ENCODE measurements around the gene MAP3K5. TPM values are rescaled to one million over a fixed set of nuclear protein-coding genes. Genes with fewer than 3 reads are reported as not detected.

Gene MAP3K5
- total and polyA plus RNA-seq, 9 donors: 37.0 to 217 (median 80.2) TPM

GRCh38 chr6:136701045-136701444 is 91.2 kb downstream of the MAP3K5 start:
- TF ChIP-seq POLR2A (IDR thresholded peaks at IDR 0.05) (no peak), CTCF (IDR thresholded peaks at IDR 0.05) (no peak), EP300 (IDR thresholded peaks at IDR 0.05) (no peak)
- peaks cover 17% of the 10 kb centered on the region for H3K4me1 ChIP-seq (ENCODE audit: insufficient read depth)
- no peaks in the 10 kb centered on the region for H3K27me3 ChIP-seq
- no peaks in the 10 kb centered on the region for H3K9me3 ChIP-seq
- intact Hi-C loops (cut with DNase I): no loop called here
- DNase-seq: no peak
- H3K27ac ChIP-seq: peak overlapping the region in 1 of 2 donors; percentile 9
- 72 to 89% (median 86%) methylated on average over 3 of the region's 3 CpGs for WGBS, 3 donors
- H3K36me3 ChIP-seq: no peaks in the 10 kb centered on the region
- no peak overlapping the region for H3K4me3 ChIP-seq

GRCh38 chr6:136699358-136699757 is 92.9 kb downstream of the MAP3K5 start:
- Histone ChIP-seq H3K27me3 (no peaks in the 10 kb centered on the region), H3K36me3 (no peaks in the 10 kb centered on the region), H3K4me3 (no peak overlapping the region), H3K4me1 (ENCODE audit: insufficient read depth) (peaks cover 22% of the 10 kb centered on the region), H3K27ac (peak overlapping the region in 1 of 2 donors; percentile 30), H3K9me3 (no peaks in the 10 kb centered on the region)
- no peak for TF ChIP-seq EP300 (IDR thresholded peaks at IDR 0.05)
- TF ChIP-seq POLR2A (IDR thresholded peaks at IDR 0.05): no peak
- TF ChIP-seq CTCF (IDR thresholded peaks at IDR 0.05): no peak
- 70 to 82% (median 77%) methylated on average over 5 of the region's 5 CpGs for WGBS, 3 donors
- intact Hi-C loops (cut with DNase I): no loop called here
- peak in 1 of 5 donors; percentile 23 for DNase-seq

GRCh38 chr6:136696783-136697364 is 95.4 kb downstream of the MAP3K5 start:
- Histone ChIP-seq H3K27ac (peak overlapping the region in 1 of 2 donors; percentile 61), H3K9me3 (no peaks in the 10 kb centered on the region), H3K4me3 (no peak overlapping the region), H3K4me1 (ENCODE audit: insufficient read depth) (peaks cover 28% of the 10 kb centered on the region), H3K27me3 (no peaks in the 10 kb centered on the region), H3K36me3 (no peaks in the 10 kb centered on the region)
- no peak for TF ChIP-seq EP300 (IDR thresholded peaks at IDR 0.05)
- no peak for TF ChIP-seq POLR2A (IDR thresholded peaks at IDR 0.05)
- TF ChIP-seq CTCF (IDR thresholded peaks at IDR 0.05): no peak
- no peak for DNase-seq
- WGBS, 3 donors: 80% methylated on average over 7 of the region's 7 CpGs
- intact Hi-C loops (cut with DNase I): no loop called here

GRCh38 chr6:136696238-136696637 is 96.0 kb downstream of the MAP3K5 start:
- intact Hi-C loops (cut with DNase I): no loop called here
- 4 to 10% (median 9%) methylated on average over 2 of the region's 2 CpGs for WGBS, 3 donors
- Histone ChIP-seq H3K9me3 (no peaks in the 10 kb centered on the region), H3K4me1 (ENCODE audit: insufficient read depth) (peaks cover 26% of the 10 kb centered on the region), H3K27me3 (no peaks in the 10 kb centered on the region), H3K27ac (peak overlapping the region in 1 of 2 donors; percentile 61), H3K4me3 (no peak overlapping the region), H3K36me3 (no peaks in the 10 kb centered on the region)
- peak in 3 of 5 donors; percentile 49 to 73 (median 57) for DNase-seq
- TF ChIP-seq POLR2A (IDR thresholded peaks at IDR 0.05) (no peak), CTCF (IDR thresholded peaks at IDR 0.05) (peak in 1 of 3 donors; percentile 4), EP300 (IDR thresholded peaks at IDR 0.05) (peak; percentile 96)
